GDM1 (cell line): ENCODE data around the gene RNASEH2C.
"Not testable (repeated sequence)": the region's sequence is repeated elsewhere in the genome, so short reads cannot be mapped to it uniquely, and the experiment has no call there.

Source experiments
- DNase-seq: peaks from one replicate; lab custom pipeline; 2025; lab: John Stamatoyannopoulos, UW

The RNASEH2C gene

DNA sequence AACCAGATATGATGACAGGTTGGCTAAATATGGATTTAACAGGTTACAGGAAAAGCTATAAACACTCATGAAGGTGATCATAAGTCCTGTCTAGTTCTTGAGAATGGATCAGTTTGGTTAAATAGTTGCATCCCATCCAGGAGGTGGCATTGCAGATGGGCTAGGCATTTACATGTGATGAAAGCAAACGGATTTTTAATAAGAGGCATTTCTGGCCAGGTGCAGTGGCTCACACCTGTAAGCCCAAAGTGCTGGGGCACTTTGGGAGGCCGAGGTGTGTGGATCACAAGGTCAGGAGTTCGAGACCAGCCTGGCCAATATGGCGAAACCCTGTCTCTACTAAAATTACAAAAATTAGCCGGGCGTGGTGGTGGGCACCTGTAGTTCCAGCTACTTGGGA lies 37.1 kb downstream of the RNASEH2C start:
- DNase-seq, result not testable (repeated sequence)

DNA sequence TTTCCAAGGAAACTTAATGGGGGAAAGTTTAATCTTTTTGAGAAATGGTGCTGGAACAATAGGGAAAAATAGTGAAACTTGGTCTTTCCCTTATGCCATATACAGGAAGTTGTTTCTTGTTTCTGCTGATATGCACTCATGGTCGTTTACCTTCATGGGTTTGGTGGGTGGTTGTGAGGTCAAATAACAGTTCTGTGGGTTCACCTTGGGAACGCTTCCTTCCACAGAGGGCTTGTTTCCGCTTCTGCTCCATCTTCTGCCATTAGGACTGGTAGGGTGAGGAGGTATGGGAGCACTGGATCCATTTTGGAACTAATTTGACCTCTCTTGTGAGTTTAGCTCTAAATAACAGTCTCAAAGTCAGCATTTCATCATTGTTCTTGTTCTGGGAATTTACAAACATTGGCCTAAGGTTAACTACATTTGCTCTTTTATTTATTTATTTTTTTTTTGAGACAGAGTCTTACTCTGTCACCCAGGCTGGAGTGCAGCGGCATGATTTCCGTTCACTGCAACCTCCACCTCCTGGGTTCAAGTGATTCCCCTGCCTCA lies 40.3 kb downstream of the RNASEH2C start:
- no peak for DNase-seq

DNA sequence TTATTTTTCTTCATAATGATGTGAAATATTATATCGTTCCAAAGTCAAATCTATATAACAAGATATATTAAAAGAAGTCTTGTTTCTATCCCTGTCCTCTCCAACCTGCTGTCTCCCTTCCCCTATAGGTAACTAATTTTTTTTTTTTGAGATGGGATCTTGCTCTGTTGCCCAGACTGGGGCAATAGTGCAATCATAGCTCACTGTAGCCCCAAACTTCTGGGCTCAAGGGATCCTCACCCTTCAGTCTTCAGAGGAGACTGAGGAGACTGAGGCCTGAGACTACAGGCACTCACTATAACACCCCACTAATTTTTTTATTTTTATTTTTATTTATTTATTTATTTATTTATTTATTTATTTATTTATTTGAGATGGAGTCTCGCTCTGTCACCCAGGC lies 47.6 kb downstream of the RNASEH2C start:
- no peak for DNase-seq

DNA sequence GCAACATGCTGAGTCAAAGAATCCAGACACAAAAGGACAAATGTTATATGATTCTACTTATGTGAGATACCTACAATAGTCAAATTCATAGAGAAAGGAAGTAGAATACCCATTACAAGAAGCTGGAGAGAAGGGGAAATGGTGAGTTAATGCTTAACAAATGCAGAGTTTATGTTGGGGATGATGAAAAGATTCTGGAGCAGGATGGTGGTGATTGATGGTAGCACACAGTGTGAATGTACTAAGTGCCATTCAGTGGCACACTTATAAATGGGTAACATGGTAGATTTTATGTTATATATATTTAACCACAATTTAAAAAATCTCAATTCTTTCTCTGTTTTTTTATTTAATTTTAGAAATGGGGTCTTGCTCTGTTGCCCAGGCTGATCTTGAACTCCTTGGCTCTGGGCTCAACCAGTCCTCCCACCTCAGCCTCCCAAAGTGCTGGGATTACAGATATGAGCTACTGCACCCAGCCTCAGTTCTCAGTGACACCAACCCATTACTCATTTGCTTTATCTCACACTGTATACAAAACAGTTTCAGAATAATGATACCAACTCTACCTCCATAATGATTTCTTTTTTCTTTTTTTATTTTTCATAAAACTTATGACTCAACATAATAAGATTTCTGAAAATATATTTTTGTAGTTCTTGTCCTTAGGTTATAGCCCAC lies 48.3 kb downstream of the RNASEH2C start:
- no peak for DNase-seq
